HG03354 (cell line): ENCODE data around the gene RIMBP2.

Source experiments
- ATAC-seq: cut with Tn5 transposase; IDR thresholded peaks from one replicate; pipeline ENCODE4 v1.9.1; 2021; ENCODE audit warnings: mild to moderate bottlenecking; ENCODE audit not compliant: unreplicated experiment, poor library complexity, severe bottlenecking

Gene RIMBP2

DNA sequence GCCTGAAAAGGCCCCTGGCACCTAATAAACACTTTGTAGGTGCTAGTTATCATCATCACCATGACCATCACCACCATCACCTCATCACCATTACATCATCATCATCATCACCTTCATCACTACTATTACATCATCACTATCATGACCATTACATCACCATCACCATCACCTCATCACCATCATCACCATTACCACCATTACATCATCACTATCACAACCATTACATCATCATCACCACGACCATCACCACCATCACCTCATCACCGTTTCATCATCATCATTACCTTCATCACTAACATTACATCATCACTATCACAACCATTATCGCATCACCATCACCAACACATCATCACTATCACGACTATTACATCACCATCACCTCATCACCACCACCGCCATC lies 132.8 kb downstream of the RIMBP2 start:
- ATAC-seq, result no peak

DNA sequence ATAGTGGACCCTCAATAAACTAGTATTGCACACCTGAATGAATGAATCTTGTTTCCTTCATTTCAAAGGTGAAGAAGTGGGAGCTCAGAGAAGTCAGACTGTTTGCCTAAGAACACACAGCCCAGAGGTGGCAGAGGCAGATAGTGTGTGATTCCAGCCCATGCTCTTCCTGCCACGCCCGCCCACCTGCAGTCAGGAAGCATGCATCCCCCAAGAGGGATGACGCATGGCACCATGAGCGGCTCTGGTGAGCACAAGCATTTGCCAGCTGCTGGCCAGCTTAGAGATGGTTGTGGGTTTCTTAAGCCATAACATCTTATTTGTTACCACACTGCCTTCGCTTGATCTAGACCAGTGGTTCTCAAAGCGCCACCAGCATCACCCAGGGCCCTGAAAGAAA lies 133.8 kb downstream of the RIMBP2 start:
- ATAC-seq, result no peak

DNA sequence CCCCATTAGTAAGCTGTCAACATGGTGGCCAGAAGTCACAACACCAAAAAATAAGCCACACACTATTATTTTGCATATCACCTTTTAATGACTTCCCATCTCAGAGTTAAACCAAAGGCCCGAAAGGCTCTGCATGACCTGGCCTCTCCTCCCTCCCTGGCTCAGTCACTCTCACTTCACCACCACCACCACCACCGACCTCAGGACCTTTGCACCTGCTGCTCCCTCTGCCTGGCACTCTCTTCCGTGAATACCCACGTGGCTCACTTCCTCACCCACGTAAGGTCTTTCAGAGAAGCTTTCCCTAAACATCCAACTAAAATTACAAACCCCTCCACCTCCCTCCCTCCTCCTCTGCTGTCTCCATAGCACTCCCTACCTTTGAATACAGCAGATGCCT lies 134.3 kb downstream of the RIMBP2 start:
- ATAC-seq, result no peak

DNA sequence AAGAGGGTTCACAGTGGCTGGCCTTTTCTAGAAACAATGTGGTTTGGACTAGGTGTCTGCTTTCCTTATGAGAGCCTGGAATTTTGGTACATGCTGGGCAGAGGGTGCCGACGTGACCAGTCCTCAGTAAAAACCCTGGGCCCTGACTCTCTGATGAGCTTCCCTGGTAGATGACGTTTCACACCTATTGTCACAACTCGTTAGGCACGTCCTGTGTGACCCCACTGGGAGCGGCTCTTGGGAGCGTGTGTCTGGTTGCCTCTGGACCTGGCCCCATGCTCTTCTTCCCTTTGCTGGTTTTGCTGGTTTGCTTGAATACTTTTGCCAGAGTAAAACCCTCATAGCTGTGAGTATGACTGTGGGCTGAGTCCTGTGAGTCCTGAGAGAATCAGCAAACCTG lies 136.9 kb downstream of the RIMBP2 start:
- no peak for ATAC-seq

DNA sequence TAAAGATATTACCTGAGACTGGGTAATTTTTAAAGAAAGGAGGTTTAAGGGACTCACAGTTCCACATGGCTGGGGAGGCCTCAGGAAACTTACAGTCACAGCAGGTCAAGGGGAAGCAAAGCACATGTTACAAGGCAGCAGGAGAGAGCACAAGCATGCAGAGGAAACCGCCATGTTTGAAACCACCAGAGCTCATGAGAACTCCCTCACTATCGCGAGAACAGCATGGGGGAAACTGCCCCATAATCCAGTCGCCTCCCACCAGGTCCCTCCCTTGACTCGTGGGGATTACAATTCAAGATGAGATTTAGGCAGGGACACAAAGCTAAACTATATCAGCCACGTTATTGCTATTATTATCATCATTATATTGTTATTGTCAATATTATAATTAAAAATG lies 138.7 kb downstream of the RIMBP2 start:
- ATAC-seq, result no peak

DNA sequence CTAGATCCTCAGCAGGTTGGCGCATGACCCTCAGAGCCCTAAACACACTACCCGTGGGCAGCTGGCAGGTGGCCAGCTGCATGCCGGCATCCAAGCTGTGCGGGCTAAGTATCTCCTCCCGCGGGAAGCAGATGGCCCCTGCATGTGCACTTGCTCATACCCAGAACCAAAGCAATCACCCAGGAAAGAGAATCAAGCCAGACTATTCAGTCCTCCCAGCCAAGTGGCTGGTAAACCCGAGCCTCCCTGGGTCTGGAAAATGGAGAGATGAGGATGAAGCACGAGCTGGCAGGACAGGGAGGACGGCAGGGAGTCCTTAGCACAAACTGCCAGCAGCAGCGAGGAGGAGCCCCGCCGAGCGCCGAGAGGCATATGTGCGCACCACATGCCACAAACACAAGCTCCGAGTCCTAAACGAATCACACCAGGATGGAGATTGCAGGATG lies 139.7 kb downstream of the RIMBP2 start:
- ATAC-seq, result no peak

DNA sequence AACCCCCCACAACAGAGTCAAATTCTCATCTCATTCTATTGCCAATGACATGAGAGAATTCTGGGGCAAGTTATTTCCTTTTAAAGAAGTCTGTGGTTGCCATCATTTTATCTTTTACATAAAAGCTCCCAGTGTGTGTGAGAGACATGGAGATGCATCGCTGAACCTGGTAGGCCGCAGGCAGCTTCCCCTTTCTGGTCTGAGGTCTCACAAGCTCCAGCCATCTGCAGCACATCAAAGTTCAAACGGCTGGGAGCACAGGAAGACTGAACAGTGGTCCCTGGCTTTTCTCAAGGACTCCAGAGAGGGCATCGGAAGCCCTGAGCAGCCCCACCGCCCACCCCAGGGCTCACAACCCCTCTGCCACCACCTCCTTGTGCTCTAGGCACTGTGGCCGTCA lies 141.7 kb downstream of the RIMBP2 start:
- ATAC-seq, result no peak

DNA sequence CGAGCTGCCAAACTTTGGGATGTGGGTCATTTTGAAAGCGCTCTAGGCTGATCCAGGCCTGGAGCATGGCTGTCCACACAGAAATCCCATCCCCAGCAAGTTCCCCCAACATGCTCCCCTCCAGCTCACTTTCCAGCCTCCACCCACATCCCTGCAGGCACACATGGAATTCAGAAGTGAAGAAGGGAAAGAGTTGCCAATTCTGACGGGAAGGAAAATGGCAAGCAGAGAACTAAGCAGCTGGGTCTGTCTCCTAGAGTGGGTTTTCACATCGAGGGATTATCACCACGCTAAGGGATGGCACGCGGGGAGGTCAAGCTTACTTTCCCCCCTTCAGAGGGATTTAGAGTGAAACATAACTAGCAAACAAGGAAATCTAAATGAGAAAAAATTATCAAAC lies 142.3 kb downstream of the RIMBP2 start:
- ATAC-seq, result no peak

DNA sequence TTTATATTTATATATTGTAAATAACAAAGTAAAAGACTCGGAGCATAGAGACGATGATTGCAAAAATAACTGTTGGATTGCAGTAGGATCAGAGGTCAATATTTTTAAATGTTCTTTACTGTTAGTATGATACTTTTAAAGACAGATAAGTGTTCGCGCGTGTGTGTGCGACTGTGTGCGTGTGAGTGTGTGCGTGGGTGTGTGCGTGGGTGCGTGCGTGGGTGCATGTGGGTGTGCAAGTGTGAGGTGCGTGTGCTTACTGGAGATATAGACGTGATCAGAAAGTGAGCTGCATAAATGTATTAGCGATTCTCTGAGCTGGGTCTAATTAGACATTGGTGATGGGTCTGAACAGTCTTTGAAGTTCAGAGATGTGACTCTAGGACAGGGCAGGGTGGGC lies 142.9 kb downstream of the RIMBP2 start:
- no peak for ATAC-seq

DNA sequence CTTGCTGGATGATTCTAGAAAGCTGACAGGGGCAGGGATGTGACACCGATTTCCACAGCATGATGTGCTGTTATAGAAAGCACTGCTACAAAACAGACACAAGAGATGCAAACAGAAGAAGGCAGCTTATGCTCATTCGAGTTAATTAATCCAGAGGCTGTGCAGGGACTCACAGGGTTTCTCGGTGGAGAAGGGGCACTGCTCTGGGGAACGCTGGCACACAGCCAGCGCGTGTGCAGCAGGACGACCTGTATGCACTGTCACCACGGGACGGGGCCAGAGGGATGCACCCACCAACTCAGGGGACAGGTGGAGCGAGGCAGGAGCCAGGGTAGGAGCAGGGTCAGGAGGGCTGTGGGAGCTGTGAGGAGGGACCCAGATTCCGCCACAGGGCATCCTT lies 143.5 kb downstream of the RIMBP2 start:
- no peak for ATAC-seq

DNA sequence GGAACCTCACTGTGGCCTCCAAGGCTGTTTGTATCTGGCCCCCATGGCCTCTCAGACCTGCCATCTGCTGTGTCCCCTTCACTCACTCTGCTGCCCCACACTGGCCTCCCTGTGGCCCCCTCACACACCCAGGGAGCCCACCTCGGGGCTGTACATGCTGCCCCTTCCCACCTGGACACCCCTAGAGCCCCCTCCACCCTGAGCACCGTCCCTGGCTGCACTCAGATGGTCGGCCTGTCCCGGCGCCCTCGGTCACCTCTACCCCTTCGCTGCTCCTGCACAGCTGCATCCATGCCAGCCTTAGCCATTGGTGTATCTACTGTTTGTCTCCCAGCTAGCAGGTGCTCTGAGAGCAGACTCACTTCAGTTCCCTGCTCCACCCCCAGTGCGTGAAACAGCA lies 144.4 kb downstream of the RIMBP2 start:
- no peak for ATAC-seq

DNA sequence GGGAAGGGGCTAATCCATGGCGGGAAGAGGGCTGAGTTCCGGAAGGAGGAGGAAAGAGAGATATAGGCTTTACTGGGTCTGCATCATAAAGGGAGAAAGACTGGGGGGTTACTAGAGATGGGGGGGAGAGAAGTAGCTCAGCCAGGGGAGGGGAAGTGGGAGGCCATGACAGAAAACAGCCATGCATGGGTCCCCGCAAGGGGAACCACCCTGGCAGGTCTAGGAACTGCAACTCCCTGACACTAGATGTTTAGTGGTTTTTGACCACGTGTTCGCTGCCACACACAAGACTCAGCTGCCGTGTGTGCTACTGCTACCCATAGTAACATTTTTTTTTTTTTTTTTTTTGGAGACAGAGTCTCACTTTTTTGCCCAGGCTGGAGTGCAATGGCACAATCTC lies 145.0 kb downstream of the RIMBP2 start:
- no peak for ATAC-seq

DNA sequence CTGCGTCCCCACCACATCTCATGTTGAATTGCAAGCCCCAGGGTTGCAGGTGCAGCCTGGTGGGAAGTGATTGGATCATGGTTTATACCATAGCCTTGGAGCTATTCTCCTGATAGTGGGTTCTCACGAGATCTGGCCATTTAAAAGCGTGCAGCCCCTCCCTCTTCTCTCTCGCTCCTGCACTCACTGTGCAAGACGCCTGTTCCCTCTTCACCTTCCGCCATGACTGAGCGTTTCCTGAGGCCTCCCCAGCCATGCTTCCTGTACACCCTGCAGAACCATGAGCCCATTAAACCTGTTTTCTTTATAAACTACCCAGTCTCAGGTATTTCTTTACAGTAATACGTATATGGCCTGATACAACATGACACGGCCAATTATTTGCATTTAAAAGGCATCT lies 146.6 kb downstream of the RIMBP2 start:
- ATAC-seq, result no peak

DNA sequence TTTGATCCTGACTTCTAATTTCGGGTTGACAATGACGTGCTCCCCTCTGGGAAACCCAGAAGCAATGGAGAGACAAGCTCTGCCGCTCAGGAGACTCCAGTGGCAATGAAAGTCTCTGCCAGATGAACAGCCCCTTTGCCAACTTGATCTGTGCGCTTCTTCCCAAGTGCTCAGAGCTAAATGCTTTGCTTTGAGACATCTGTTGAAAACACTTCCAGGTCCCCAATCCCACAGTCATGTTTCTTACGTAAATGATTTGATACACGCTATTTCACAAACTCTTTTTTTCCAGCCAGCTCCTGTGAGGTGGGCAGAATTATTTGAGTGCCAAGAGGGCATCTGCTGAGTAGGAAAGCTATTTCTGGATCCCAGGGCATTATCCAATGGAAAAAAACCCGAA lies 147.6 kb downstream of the RIMBP2 start:
- ATAC-seq, result no peak

DNA sequence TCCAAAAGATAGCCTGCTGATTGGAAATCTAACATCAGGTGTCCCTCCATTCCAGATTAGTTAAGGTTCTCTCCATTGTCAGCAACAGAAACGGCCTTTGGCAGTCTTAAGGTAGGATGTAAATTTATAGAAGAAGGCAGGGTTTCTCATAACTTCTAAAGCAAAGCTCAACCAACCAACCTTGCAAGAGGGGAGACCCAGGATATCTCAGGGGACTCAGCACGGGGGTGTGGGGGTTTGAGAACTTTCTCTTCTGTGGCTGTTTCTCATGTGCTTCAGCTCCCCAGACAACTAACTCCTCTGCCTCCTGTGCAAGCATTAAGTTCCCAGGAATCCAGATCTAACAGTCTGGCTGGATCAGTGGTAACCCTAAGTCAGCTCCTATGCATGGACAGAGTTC lies 148.1 kb downstream of the RIMBP2 start:
- no peak for ATAC-seq

DNA sequence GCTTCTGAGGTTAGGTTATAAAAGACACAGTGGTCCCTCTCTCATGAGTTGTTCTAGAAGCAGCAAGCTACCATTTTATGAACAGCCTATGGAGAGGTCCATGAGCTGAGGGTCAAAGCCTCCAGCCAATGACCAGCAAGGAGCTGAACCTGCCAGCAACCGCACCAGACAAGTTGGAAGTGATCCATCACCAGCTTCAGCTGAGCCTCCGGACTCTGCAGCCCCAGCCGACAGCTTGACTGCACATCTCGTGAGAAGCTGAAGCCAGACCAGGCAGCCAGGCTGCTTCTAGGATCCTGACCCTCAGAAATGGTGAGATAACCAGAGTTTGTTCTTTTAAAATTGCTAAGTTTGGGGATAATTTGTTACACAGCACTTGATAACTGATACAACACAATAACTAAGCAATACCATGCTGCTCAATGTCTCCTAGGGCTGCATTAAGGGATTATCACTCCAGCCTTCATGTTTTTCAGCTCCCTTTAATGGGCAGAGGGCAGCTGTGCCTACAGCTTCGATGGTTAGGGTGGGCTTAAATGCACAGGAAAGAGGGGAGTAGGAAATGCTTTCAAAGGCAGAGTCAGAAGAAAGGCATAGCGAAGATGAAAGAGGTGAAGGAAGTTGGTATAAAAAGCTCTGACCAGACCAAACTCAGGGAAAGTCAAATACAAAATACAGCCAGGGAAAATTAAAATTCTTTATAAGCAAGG lies 149.5 kb downstream of the RIMBP2 start:
- no peak for ATAC-seq

DNA sequence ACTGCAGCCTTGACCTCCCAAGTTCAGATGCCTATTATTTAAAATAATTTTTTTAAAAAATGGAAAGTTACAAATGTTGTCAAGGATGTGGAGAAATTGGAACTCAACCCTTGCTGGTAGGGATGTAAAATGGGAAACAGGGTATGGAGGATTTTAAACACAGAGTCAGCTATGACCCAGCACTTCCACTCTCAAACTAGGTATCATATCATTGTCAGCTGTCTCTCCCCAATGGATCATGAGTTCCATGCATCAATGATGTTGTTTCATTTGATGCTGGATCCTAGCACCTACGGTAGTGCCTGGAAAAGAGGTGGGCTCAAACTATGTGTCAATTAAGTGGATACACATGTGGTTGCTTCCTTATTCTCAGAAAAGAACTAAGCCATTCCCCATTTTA lies 150.9 kb downstream of the RIMBP2 start:
- no peak for ATAC-seq

DNA sequence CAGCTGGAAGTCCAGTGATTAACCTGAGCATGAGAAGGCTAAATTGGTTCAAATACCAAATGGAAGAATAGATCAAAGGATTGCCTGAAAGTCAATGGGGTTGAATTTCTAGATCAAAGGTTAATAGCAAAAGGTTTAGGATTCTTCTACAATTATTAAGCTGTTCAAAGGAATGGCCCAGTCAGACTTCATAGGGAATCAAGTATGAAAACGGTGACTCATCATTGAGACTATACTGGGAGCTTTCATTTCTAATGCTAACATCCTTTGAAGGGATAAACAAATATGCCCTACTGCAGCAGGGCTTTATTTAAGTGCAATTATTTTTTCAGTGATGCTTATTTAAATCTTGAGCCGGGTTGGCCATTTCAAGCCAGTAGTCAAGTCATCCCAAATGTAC lies 152.8 kb downstream of the RIMBP2 start:
- no peak for ATAC-seq

DNA sequence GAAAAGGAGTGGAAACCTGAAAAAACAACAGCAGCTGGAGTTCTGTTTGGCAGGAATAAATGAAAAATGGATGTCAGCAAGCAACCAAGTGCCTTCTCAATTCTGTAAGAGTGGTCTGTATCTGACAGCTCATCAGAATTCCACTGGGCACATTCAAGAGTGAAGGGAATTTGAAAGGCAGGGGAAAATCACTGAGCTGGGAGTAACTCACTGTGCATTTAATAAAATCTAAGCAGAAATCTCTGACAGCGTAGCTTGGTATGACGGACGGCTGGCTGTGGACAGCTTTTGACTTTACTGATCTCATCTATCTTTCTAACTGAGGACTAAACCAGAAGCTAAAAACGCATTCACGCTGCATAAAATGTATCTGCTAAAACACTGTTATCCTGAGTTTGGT lies 153.4 kb downstream of the RIMBP2 start:
- ATAC-seq, result no peak

DNA sequence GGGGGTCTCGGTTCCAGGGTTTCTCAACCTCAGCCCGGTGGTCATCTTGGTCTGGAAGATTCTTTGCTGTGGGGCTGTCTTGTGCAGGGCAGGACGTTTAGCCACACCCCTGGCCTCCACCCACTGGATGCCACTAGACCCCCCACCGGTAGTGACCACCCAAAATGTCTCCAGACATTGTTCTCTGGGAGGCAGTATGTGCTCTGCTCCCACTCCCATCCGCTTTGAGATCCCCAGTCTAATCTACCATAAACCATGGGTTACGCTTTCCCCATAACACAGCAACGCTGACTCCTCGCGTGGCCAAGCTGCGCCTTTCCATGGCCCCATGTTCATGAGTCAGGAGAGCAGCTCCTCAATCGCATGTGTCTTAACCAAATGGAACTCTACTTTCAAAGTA lies 155.8 kb downstream of the RIMBP2 start:
- no peak for ATAC-seq

DNA sequence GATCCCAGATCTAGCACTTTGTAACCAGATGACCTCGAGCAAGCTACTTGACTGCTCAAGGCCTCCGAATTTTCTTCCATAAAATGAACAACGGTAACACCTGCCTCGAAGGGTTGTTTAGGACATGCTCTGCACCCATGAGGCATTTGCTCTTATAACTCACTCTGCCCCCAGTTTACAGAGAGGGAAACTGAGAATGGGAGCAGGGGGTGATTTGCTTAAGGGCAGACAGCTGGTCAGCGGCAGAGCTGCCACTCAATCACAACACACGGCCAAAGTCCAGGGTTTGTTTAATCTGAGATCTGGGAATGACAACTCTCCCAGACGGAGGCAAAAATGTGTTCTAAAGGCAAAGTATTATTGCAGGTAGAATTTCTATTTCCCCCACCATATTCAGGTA lies 156.3 kb downstream of the RIMBP2 start:
- ATAC-seq, result no peak
